GM12892 (cell line): ENCODE measurements around the gene EXOC3L4.

Experiments
- POLR2AphosphoS5 ChIP-seq: IDR thresholded peaks from 2 replicates; pipeline ENCODE4 v1.6.1; 2011; ENCODE audit warnings: low read depth, low read length, control low read depth
- TAF1 ChIP-seq: IDR thresholded peaks from 2 replicates; pipeline ENCODE4 v1.6.1; 2011; ENCODE audit warnings: low read depth, mild to moderate bottlenecking, control low read depth, low read length, borderline replicate concordance

DNA sequence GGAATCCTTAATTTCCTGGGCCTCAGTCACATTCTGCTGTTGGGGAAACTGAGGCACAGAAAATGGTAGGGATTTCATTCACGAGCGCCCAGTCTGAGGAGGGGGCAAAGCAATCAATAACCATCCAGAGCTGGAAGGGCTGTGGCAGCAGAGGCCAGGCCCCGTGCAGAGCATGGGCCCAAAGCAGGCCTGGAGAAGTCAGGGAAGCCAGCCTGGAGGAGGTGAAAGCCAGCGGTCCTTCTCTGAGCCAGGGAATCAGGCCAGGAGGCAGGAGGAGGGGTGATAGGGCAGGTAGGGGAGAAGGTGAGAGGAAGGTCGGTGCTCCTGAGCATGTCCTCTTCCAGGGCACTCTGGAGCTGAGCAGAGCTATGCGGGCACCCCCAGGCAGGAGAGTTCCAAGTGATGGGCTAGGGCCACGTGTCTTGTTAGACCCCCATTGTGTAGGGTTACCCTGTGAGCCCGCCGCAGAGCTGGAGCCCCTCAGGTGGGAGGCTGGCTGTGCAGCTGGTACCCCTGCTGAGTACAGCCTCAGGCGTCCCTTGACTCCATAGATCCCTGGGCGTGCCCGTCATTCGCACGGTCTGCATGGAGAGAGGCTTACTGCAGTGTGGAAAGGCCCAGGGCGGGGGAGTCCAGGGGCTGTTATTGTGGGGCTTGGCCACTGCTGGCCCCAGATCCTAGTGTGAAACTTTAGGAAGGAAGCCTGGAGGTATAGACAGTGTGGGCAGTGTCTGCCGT lies 33.5 kb downstream of the EXOC3L4 start:
- TF ChIP-seq POLR2AphosphoS5 (no peak), TAF1 (no peak)
